ENCODE measurements around the gene JAM3. TPM values are rescaled to one million over a fixed set of nuclear protein-coding genes. Genes with fewer than 3 reads are reported as not detected.

JAM3 gene
- total RNA-seq, 1 experiment from 2014 or later = 1.6 TPM

DNA sequence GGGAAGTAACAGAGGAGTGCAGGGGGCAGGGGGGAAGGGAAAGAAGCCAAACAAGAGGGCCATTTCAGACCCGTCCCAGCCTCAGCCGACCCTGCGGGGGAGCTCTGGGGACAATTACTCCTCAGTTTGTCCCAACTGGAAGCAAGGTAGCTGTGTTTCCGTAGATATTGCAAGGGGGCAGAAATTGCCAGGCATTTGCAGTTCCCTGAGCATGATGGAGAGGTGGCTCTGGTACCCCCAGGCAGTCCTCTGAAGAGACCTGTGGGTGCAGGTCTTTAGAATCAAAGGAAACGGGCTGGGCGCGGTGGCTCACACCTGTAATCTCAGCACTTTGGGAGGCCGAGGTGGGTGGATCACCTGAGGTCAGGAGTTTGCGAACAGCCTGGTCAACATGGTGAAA is 13.8 kb upstream of the JAM3 start:
- POLR2A ChIA-PET = no interaction called here
- DNase-seq (ENCODE audit: unreplicated experiment) = no peak
- no peaks in the 10 kb centered on the region for H3K36me3 Mint-ChIP-seq (ENCODE audit: insufficient read depth, unreplicated experiment)
- H3K4me1 Mint-ChIP-seq (ENCODE audit: insufficient read depth, unreplicated experiment) = no peaks in the 10 kb centered on the region
- no TSS peak for BruUV-seq (replicated peaks)
- H3K27ac Mint-ChIP-seq (ENCODE audit: low read depth, unreplicated experiment) = no peak overlapping the region
- H3K9me3 Mint-ChIP-seq (ENCODE audit: unreplicated experiment) = peaks cover 6% of the 10 kb centered on the region
- CTCF ChIA-PET = interaction anchor here (1.2 to 10.6 kb wide), 3 partner anchors 23 to 87 kb away, joined by 3 to 168 read pairs (median 4); no protein-coding TSS in a partner anchor
- intact Hi-C loops (cut with micrococcal nuclease) = no loop called here
- no peak overlapping the region for H3K4me3 Mint-ChIP-seq (ENCODE audit: unreplicated experiment)
- H3K27me3 Mint-ChIP-seq (ENCODE audit: insufficient read depth, unreplicated experiment) = peaks cover 9% of the 10 kb centered on the region
- TF ChIP-seq, protein P1, sequence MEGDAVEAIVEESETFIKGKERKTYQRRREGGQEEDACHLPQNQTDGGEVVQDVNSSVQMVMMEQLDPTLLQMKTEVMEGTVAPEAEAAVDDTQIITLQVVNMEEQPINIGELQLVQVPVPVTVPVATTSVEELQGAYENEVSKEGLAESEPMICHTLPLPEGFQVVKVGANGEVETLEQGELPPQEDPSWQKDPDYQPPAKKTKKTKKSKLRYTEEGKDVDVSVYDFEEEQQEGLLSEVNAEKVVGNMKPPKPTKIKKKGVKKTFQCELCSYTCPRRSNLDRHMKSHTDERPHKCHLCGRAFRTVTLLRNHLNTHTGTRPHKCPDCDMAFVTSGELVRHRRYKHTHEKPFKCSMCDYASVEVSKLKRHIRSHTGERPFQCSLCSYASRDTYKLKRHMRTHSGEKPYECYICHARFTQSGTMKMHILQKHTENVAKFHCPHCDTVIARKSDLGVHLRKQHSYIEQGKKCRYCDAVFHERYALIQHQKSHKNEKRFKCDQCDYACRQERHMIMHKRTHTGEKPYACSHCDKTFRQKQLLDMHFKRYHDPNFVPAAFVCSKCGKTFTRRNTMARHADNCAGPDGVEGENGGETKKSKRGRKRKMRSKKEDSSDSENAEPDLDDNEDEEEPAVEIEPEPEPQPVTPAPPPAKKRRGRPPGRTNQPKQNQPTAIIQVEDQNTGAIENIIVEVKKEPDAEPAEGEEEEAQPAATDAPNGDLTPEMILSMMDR (IDR thresholded peaks at IDR 0.05; ENCODE audit: unreplicated experiment) = no peak

DNA sequence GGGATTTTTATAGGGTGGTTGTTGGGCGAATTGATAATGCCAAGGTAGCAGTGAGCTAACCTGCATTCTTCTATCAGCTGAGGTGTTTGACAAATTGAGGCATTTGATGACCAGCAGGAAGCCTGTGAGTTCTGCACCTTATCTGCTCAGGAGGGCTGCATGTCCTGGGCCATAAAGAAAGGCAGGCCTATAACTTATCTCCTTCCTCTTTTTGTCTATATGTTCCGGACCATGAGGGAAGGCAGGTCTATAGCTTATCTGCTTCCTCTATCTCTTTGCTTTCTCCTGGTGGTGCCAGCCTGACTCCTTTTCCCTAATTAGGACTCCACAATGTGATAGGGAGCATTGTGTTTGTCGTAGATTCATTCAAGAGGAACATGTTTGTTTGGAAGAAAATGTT is 8.6 kb upstream of the JAM3 start:
- POLR2A ChIA-PET = interaction anchor here (0.5 to 0.7 kb wide), 2 partner anchors 23 to 165 kb away, joined by 3 read pairs; no protein-coding TSS in a partner anchor
- H3K27ac Mint-ChIP-seq (ENCODE audit: low read depth, unreplicated experiment) = no peak overlapping the region
- CTCF ChIA-PET = interaction anchor here (0.6 to 5.8 kb wide), 7 partner anchors 10 to 145 kb away, joined by 3 to 49 read pairs (median 4); no protein-coding TSS in a partner anchor
- no peak overlapping the region for H3K4me3 Mint-ChIP-seq (ENCODE audit: unreplicated experiment)
- H3K9me3 Mint-ChIP-seq (ENCODE audit: unreplicated experiment) = peaks cover 6% of the 10 kb centered on the region
- no peaks in the 10 kb centered on the region for H3K36me3 Mint-ChIP-seq (ENCODE audit: insufficient read depth, unreplicated experiment)
- peaks cover 9% of the 10 kb centered on the region for H3K27me3 Mint-ChIP-seq (ENCODE audit: insufficient read depth, unreplicated experiment)
- BruUV-seq (replicated peaks) = no TSS peak
- no peaks in the 10 kb centered on the region for H3K4me1 Mint-ChIP-seq (ENCODE audit: insufficient read depth, unreplicated experiment)
- TF ChIP-seq, protein P1 (IDR thresholded peaks at IDR 0.05; ENCODE audit: unreplicated experiment) = no peak
- intact Hi-C loops (cut with micrococcal nuclease) = no loop called here
- no peak for DNase-seq (ENCODE audit: unreplicated experiment)

DNA sequence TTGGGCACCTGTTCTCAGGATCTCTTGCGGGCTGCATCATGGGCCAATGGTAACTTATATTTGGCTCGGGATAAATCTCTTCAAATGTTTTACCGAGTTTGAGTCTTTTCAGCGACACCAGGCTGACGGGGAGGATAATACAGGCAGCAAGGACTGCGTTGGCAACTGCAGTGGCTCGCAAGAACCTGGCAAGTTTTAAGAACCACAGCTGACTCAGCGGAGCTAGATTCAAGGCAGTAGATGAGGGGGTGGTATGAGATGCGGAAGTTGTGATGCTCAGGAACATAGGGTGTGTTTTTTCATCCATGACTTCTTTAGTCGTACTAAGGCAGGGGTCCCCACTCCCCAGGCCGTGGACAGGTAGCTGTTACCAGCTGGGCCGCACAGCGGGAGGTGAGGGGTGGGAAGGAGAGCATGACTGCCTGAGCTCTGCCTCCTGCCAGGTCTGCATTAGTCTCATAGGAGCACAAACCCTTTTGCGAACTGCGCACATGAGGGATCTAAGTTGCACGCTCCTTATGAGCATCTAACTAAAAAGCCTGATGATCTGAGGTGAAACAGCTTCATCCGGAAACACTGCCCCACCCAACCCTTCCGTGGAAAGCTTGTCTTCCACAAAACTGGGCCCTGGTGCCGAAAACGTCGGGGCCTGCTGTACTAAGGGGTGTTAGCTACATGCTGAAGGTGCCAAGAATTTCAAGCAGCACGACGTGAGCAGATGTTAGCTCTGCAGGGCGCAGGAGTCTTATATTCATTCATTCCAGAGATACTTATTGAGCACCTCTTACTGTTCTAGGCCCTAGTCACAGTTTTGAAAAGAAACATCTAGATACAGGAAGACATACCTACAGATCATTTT is 6.4 kb upstream of the JAM3 start:
- TF ChIP-seq, protein P1 (IDR thresholded peaks at IDR 0.05; ENCODE audit: unreplicated experiment) = no peak
- Mint-ChIP-seq H3K27ac (ENCODE audit: low read depth, unreplicated experiment) (no peak overlapping the region), H3K27me3 (ENCODE audit: insufficient read depth, unreplicated experiment) (peaks cover 17% of the 10 kb centered on the region), H3K36me3 (ENCODE audit: insufficient read depth, unreplicated experiment) (no peaks in the 10 kb centered on the region), H3K4me1 (ENCODE audit: insufficient read depth, unreplicated experiment) (no peaks in the 10 kb centered on the region), H3K4me3 (ENCODE audit: unreplicated experiment) (no peak overlapping the region), H3K9me3 (ENCODE audit: unreplicated experiment) (peaks cover 6% of the 10 kb centered on the region)
- ChIA-PET POLR2A (interaction anchor here (1.7 to 2.0 kb wide), 2 partner anchors 36 to 58 kb away, joined by 4 to 5 read pairs; no protein-coding TSS in a partner anchor), CTCF (interaction anchor here (0.6 to 5.8 kb wide), 12 partner anchors 9 to 984 kb away, joined by 3 to 49 read pairs (median 4); no protein-coding TSS in a partner anchor)
- no TSS peak for BruUV-seq (replicated peaks)
- no peak for DNase-seq (ENCODE audit: unreplicated experiment)
- intact Hi-C loops (cut with micrococcal nuclease) = no loop called here

DNA sequence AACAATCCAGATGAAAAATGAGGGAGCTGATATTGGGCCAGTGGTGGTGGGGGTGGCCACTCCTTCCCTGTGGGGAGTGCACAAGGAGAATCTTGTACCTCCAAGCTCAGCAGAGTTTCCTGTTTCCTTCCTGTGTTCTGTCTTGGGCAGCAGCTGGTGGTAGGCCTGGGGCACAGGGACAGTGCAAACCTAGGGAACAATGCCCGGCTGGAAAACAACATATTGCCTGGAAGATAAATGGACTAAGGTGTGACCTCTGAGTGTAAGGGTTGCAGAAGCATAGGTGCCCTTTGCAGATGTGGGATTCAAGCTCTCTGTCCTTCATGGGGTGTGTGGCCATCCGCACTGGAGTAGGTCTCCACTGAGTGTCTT is 5.8 kb upstream of the JAM3 start:
- no peak for DNase-seq (ENCODE audit: unreplicated experiment)
- ChIA-PET CTCF (interaction anchor here (0.6 to 5.8 kb wide), 8 partner anchors 8 to 985 kb away, joined by 3 to 49 read pairs (median 6); no protein-coding TSS in a partner anchor), POLR2A (interaction anchor here (0.6 to 2.0 kb wide), 2 partner anchors 11 to 57 kb away, joined by 3 to 5 read pairs; no protein-coding TSS in a partner anchor)
- intact Hi-C loops (cut with micrococcal nuclease) = no loop called here
- no peaks in the 10 kb centered on the region for H3K4me1 Mint-ChIP-seq (ENCODE audit: insufficient read depth, unreplicated experiment)
- no peak overlapping the region for H3K4me3 Mint-ChIP-seq (ENCODE audit: unreplicated experiment)
- TF ChIP-seq, protein P1 (IDR thresholded peaks at IDR 0.05; ENCODE audit: unreplicated experiment) = no peak
- H3K36me3 Mint-ChIP-seq (ENCODE audit: insufficient read depth, unreplicated experiment) = no peaks in the 10 kb centered on the region
- H3K27ac Mint-ChIP-seq (ENCODE audit: low read depth, unreplicated experiment) = no peak overlapping the region
- H3K27me3 Mint-ChIP-seq (ENCODE audit: insufficient read depth, unreplicated experiment) = peaks cover 17% of the 10 kb centered on the region
- peaks cover 2% of the 10 kb centered on the region for H3K9me3 Mint-ChIP-seq (ENCODE audit: unreplicated experiment)
- no TSS peak for BruUV-seq (replicated peaks)

Measured in MCF 10A (cell line).